OCI-LY1 (cell line): ENCODE measurements around the gene IER3.
A peak's percentile ranks its signal among the peaks of the same experiment; 100 is the strongest.

ENCODE experiments used
- EZH2 ChIP-seq: fragments of 200-600 bp; sonication (generic), shearing (Covaris generic); IDR thresholded peaks from 2 replicates; pipeline ENCODE4 v1.8.0; 2017; ENCODE audit warnings: borderline replicate concordance, mixed run types, mild to moderate bottlenecking, antibody characterized with exemption, low read length, moderate library complexity, mixed read lengths
- TF ChIP-seq, protein P1 (sequence below): fragments of 200-600 bp; sonication (generic), shearing (Covaris generic); IDR thresholded peaks from 2 replicates; pipeline ENCODE4 v1.5.1; 2017; ENCODE audit warnings: mild to moderate bottlenecking, antibody characterized with exemption, low read length, moderate library complexity, mixed read lengths

DNA sequence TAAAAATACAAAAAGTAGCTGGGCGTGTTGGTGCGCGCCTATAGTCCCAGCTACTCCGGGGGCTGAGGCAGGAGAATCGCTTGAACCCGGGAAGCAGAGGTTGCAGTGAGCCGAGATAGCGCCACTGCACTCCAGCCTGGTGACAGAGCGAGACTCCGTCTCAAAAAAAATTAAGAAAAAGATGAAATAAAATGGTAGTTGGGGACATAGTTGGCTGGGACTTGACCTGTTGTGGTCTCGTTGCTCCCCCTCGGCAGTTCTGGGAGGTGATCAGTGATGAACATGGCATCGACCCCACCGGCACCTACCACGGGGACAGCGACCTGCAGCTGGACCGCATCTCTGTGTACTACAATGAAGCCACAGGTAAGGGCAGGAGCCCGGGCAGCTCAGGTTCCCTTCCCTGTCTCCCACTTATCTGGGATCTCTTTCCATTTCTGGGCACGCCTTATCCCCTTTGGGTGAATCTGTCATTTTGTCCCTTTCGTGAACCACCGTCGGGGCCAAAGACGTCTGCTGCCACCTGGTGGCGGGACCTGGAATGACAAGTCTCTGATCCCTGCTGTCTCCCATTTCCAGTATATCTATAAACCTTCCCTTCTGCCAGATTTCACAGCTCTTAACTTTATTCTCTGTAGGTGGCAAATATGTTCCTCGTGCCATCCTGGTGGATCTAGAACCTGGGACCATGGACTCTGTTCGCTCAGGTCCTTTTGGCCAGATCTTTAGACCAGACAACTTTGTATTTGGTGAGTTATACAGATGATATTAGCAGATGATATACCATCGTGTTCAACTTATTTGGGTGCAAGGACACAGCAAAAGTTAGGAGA, 21.9 kb downstream of the IER3 start:
- TF ChIP-seq, protein P1, sequence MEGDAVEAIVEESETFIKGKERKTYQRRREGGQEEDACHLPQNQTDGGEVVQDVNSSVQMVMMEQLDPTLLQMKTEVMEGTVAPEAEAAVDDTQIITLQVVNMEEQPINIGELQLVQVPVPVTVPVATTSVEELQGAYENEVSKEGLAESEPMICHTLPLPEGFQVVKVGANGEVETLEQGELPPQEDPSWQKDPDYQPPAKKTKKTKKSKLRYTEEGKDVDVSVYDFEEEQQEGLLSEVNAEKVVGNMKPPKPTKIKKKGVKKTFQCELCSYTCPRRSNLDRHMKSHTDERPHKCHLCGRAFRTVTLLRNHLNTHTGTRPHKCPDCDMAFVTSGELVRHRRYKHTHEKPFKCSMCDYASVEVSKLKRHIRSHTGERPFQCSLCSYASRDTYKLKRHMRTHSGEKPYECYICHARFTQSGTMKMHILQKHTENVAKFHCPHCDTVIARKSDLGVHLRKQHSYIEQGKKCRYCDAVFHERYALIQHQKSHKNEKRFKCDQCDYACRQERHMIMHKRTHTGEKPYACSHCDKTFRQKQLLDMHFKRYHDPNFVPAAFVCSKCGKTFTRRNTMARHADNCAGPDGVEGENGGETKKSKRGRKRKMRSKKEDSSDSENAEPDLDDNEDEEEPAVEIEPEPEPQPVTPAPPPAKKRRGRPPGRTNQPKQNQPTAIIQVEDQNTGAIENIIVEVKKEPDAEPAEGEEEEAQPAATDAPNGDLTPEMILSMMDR = peak; percentile 95
- TF ChIP-seq EZH2 = no peak
